ENCODE measurements around the gene PIGR.

The PIGR gene

DNA sequence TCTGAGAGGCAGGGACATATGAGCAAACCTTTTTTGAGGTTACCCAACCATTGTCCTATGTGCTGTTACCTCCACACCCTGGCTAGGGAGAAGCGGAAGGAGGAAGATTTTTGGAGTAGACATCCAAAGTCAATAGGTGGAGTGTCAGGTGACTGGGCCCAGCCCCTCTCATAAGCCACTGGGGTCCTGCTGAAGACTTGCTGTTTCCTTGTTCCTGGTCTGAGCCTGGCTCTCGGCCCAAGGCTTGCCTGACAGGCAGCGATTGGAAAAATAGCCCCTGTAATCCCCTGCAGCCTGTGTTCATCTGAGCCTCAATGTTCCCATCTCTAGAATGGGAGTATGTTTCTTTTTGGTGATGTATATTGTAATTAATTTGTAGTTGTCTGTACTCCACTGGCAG, 6.9 kb upstream of the PIGR start:
- peaks cover 45% of the 10 kb centered on the region for H3K27me3 Mint-ChIP-seq
- H3K36me3 Mint-ChIP-seq (ENCODE audit: low read depth), result no peaks in the 10 kb centered on the region
- intact Hi-C loops (cut with micrococcal nuclease), result no loop called here
- peaks cover 59% of the 10 kb centered on the region for H3K4me1 Mint-ChIP-seq (ENCODE audit: low read depth)
- H3K9me3 Mint-ChIP-seq, result no peaks in the 10 kb centered on the region
- no peak overlapping the region for H3K4me3 Mint-ChIP-seq
- H3K27ac Mint-ChIP-seq, result no peak overlapping the region

GRCh38 chr1:206952171-206952570, 5.9 kb upstream of the PIGR start:
- H3K9me3 Mint-ChIP-seq, result no peaks in the 10 kb centered on the region
- peak overlapping the region; percentile 24 for H3K27ac Mint-ChIP-seq
- intact Hi-C loops (cut with micrococcal nuclease), result no loop called here
- H3K36me3 Mint-ChIP-seq (ENCODE audit: low read depth), result no peaks in the 10 kb centered on the region
- peaks cover 40% of the 10 kb centered on the region for H3K27me3 Mint-ChIP-seq
- peaks cover 66% of the 10 kb centered on the region for H3K4me1 Mint-ChIP-seq (ENCODE audit: low read depth)
- H3K4me3 Mint-ChIP-seq, result no peak overlapping the region

GRCh38 chr1:206951318-206952100, 5.2 kb upstream of the PIGR start:
- no peak overlapping the region for H3K4me3 Mint-ChIP-seq
- H3K27ac Mint-ChIP-seq, result peak overlapping the region; percentile 24
- H3K9me3 Mint-ChIP-seq, result no peaks in the 10 kb centered on the region
- no peaks in the 10 kb centered on the region for H3K36me3 Mint-ChIP-seq (ENCODE audit: low read depth)
- H3K27me3 Mint-ChIP-seq, result peaks cover 41% of the 10 kb centered on the region
- intact Hi-C loops (cut with micrococcal nuclease), result no loop called here
- H3K4me1 Mint-ChIP-seq (ENCODE audit: low read depth), result peaks cover 72% of the 10 kb centered on the region

- Mint-ChIP-seq H3K27ac (no peak overlapping the region), H3K4me1 (ENCODE audit: low read depth) (peaks cover 63% of the 10 kb centered on the region), H3K4me3 (no peak overlapping the region)
Observed at GRCh38 chr1:206949641-206950040, 3.4 kb upstream of the PIGR start.

DNA sequence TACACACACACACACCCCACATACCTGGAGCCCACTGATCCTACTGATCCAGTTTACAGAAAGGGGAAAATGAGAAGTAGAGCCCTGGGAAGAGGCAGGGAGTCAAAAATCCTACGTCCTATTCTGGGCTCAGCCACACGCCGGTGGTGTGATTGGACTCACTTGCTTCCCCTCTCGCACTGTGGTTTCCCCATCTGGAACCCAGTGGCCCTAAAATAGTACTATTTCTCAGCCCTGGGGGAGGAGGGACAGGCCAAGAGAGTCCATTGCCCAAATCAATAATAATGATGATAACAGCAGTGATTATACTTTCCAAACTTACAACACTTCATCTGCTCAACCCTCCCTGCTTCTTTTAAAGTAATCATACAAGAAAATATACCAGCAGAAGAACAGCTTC, 2.9 kb upstream of the PIGR start:
- H3K27me3 Mint-ChIP-seq, result peaks cover 43% of the 10 kb centered on the region
- H3K4me1 Mint-ChIP-seq (ENCODE audit: low read depth), result peaks cover 61% of the 10 kb centered on the region
- H3K36me3 Mint-ChIP-seq (ENCODE audit: low read depth), result no peaks in the 10 kb centered on the region
- H3K9me3 Mint-ChIP-seq, result no peaks in the 10 kb centered on the region
- H3K27ac Mint-ChIP-seq, result no peak overlapping the region
- no peak overlapping the region for H3K4me3 Mint-ChIP-seq
- intact Hi-C loops (cut with micrococcal nuclease), result no loop called here

More at GRCh38 chr1:206949641-206950040, 3.4 kb upstream of the PIGR start:
- intact Hi-C loops (cut with micrococcal nuclease), result no loop called here
- no peaks in the 10 kb centered on the region for H3K36me3 Mint-ChIP-seq (ENCODE audit: low read depth)
- no peaks in the 10 kb centered on the region for H3K9me3 Mint-ChIP-seq
- H3K27me3 Mint-ChIP-seq, result peaks cover 41% of the 10 kb centered on the region

DNA sequence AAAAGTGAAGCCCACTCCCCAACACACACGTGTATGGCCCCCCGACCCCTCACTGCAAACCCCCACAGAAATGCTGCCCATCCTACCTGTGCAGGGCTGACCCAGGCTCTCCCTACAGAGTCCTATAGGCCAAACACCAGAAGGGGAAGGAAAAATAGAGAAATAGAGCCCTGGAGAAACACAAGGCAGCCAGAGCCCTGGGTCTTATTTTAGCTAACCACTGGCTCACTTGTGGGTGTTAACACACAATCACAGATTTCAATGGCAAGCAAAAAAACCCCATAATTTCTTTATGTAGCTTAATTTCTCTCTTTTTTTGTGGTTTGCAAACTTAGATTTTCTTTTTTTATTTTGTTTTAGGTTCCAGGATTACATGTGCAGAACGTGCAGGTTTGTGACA, 989 bp upstream of the PIGR start:
- Mint-ChIP-seq H3K27ac (no peak overlapping the region), H3K4me1 (ENCODE audit: low read depth) (peaks cover 47% of the 10 kb centered on the region)
- intact Hi-C loops (cut with micrococcal nuclease), result no loop called here

GRCh38 chr1:206945779-206946178, 487 bp downstream of the PIGR start:
- Mint-ChIP-seq H3K36me3 (ENCODE audit: low read depth) (no peaks in the 10 kb centered on the region), H3K9me3 (no peaks in the 10 kb centered on the region), H3K27me3 (peaks cover 55% of the 10 kb centered on the region), H3K4me1 (ENCODE audit: low read depth) (peaks cover 33% of the 10 kb centered on the region), H3K27ac (no peak overlapping the region), H3K4me3 (no peak overlapping the region)
- intact Hi-C loops (cut with micrococcal nuclease), result no loop called here

More for the DNA sequence above, 989 bp upstream of the PIGR start:
- no peaks in the 10 kb centered on the region for H3K36me3 Mint-ChIP-seq (ENCODE audit: low read depth)
- H3K27me3 Mint-ChIP-seq, result peaks cover 49% of the 10 kb centered on the region
- H3K4me3 Mint-ChIP-seq, result no peak overlapping the region
- no peaks in the 10 kb centered on the region for H3K9me3 Mint-ChIP-seq

DNA sequence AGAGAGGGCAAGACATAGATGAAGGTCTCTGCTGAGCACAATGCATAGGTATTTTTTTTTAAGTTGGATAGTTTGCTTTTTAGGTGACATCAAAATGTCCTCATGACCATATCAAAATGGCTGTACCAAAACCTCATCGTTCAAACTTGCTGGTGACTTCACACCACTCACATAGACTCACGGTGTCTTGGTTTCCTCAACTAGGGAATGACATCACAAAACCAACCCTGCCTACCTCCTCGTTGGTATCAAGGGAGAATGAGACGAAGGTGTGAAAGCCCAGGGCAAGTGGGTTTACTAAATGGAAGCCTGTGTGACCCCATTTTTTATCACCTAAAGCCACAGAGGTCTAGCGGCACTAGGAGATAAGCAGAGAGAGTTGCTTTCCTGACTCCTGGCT, 1.6 kb downstream of the PIGR start:
- intact Hi-C loops (cut with micrococcal nuclease), result no loop called here
- H3K9me3 Mint-ChIP-seq, result no peaks in the 10 kb centered on the region
- H3K4me1 Mint-ChIP-seq (ENCODE audit: low read depth), result peaks cover 27% of the 10 kb centered on the region
- H3K27ac Mint-ChIP-seq, result no peak overlapping the region
- no peaks in the 10 kb centered on the region for H3K36me3 Mint-ChIP-seq (ENCODE audit: low read depth)
- H3K4me3 Mint-ChIP-seq, result no peak overlapping the region
- H3K27me3 Mint-ChIP-seq, result peaks cover 56% of the 10 kb centered on the region

DNA sequence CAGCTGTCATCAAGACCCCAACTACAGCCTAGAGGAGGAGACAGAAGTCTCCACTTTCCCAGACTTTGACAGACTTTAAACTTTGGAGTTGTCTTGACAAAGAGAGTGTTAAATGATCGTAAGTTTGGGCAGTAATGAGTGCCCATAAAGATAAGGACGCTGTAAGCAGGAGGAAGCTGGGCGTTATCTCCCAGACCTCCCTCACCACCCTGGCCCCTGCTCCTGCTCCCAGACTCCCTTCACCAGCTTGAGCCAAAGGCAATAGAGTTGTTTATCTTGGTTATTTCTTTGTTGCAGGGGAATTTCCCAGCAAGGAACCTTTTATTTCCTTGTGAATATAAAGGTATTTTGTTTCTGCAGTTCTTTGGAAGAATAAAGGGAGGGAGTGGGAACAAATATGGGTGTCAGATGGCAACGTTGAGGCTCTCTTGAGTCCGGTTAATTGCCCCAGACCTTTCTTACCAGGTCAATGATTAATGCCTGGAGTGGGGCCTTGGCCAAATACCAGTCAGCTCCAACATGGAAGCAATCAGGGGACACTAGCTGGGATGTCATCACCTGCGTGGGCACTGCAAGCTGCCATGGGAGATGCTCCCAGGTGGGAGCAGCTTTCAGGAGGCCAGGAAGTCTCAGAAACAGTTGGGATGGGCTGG, 4.4 kb downstream of the PIGR start:
- intact Hi-C loops (cut with micrococcal nuclease), result no loop called here
- Mint-ChIP-seq H3K27me3 (peaks cover 49% of the 10 kb centered on the region), H3K9me3 (no peaks in the 10 kb centered on the region), H3K27ac (no peak overlapping the region), H3K36me3 (ENCODE audit: low read depth) (no peaks in the 10 kb centered on the region), H3K4me1 (ENCODE audit: low read depth) (peaks cover 12% of the 10 kb centered on the region), H3K4me3 (no peak overlapping the region)

- Mint-ChIP-seq H3K36me3 (ENCODE audit: low read depth) (no peaks in the 10 kb centered on the region), H3K9me3 (no peaks in the 10 kb centered on the region), H3K27me3 (peaks cover 43% of the 10 kb centered on the region), H3K4me1 (ENCODE audit: low read depth) (peaks cover 9% of the 10 kb centered on the region), H3K27ac (no peak overlapping the region), H3K4me3 (no peak overlapping the region)
- intact Hi-C loops (cut with micrococcal nuclease), result no loop called here
Observed at GRCh38 chr1:206940588-206940936, 5.7 kb downstream of the PIGR start.

DNA sequence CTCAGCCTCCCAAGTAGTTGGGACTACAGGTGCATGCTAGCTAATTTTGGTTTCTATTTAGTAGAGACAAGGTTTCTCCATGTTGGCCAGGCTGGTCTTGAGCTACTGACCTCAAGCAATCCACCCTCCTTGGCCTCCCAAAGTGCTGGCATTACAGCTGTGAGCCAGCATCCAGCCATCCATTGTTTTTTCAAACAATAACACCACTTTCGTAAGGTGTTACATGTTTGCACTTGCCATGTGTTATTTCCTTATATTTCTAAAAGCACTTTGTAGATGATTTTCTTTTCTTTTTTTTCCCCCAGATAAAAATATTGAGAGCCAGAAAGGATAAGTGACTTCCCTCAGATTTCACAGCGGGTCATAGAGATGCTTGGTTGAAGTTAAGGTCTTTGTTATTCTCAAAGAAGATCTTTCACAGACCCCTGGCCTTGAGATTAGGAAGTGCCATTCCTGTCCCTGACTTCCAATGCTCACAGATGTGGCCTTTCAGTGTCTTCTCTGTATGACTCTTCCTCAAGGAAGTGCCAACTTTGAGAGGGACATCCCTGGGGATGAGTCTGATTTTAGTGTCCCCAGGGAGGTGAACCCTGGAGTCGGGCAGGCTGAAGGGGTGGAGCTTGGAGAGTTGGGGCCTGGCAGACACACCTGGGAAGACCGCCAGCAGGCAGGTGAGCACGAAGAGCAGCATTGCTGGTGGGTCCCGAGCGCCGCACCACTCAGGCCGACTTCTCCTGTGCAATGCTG, 6.3 kb downstream of the PIGR start:
- intact Hi-C loops (cut with micrococcal nuclease), result loop anchor here (5.0 to 10.0 kb wide), 2 partner anchors 42 to 135 kb away; no protein-coding TSS in a partner anchor
- Mint-ChIP-seq H3K9me3 (no peaks in the 10 kb centered on the region), H3K4me3 (no peak overlapping the region), H3K27me3 (peaks cover 39% of the 10 kb centered on the region), H3K36me3 (ENCODE audit: low read depth) (no peaks in the 10 kb centered on the region), H3K4me1 (ENCODE audit: low read depth) (peaks cover 9% of the 10 kb centered on the region), H3K27ac (no peak overlapping the region)

- Mint-ChIP-seq H3K4me3 (no peak overlapping the region), H3K27me3 (peaks cover 37% of the 10 kb centered on the region), H3K4me1 (ENCODE audit: low read depth) (peaks cover 9% of the 10 kb centered on the region), H3K36me3 (ENCODE audit: low read depth) (no peaks in the 10 kb centered on the region), H3K27ac (no peak overlapping the region), H3K9me3 (no peaks in the 10 kb centered on the region)
- intact Hi-C loops (cut with micrococcal nuclease), result loop anchor here (5.0 to 10.0 kb wide), 2 partner anchors 43 to 136 kb away; no protein-coding TSS in a partner anchor
Observed at GRCh38 chr1:206939131-206939530, 7.1 kb downstream of the PIGR start.

DNA sequence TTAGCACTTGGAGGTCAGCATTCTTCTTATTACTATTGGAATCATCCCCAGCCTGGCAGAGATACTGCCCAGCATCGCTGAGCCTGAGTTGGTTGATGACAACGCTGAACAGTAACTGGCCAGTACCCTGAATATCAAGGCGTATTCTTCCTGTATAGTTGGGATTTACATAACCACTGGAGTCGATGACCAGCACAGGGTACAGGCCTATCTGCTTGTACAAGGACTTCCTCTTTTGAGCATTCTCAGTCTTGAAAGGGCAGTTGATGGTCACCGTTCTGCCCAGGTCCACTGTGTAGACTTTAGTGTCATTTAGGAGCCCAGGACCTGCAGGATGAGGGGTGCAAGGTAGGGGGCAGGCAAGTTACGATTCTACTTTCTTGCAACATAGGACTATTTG, 8.8 kb downstream of the PIGR start:
- Mint-ChIP-seq H3K27ac (no peak overlapping the region), H3K4me3 (no peak overlapping the region), H3K9me3 (no peaks in the 10 kb centered on the region), H3K4me1 (ENCODE audit: low read depth) (peaks cover 11% of the 10 kb centered on the region), H3K27me3 (peaks cover 25% of the 10 kb centered on the region), H3K36me3 (ENCODE audit: low read depth) (no peaks in the 10 kb centered on the region)
- intact Hi-C loops (cut with micrococcal nuclease), result loop anchor here (5.0 to 10.0 kb wide), 2 partner anchors 45 to 137 kb away; no protein-coding TSS in a partner anchor

DNA sequence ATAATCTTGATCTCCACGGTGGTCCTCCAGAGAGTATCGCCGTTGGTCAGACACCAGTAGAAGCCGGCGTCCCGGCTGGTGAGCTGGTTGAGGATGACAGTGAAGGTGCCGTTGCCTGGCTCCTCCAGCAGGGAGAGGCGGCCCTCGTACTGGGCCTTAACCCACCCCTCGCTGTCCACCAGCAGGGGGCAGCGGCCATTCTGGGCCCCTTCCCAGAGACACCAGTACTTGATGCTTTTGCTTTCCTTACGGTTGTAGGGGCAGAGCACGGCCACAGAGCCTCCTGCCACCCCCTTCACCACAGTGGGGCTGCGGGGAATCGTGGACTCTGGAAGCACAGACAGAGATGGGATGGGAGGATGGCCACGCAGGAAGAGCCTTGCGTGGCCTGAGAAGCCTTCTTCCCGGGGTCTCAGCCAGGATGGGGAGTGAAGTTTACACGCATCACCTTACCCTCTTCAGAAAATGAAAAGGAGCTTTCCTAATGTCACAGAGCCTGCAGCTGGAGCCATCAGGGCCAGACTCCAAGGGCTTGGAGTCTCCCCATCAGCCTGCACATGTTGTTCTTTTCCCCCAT, 10.7 kb downstream of the PIGR start:
- H3K4me3 Mint-ChIP-seq, result no peak overlapping the region
- H3K4me1 Mint-ChIP-seq (ENCODE audit: low read depth), result peaks cover 29% of the 10 kb centered on the region
- no peak overlapping the region for H3K27ac Mint-ChIP-seq
- intact Hi-C loops (cut with micrococcal nuclease), result loop anchor here (5.0 to 10.0 kb wide), 2 partner anchors 47 to 139 kb away; no protein-coding TSS in a partner anchor
- no peaks in the 10 kb centered on the region for H3K36me3 Mint-ChIP-seq (ENCODE audit: low read depth)
- no peaks in the 10 kb centered on the region for H3K9me3 Mint-ChIP-seq
- peaks cover 17% of the 10 kb centered on the region for H3K27me3 Mint-ChIP-seq
